ENCODE results near the gene NTNG1. TPM values are rescaled to one million over a fixed set of nuclear protein-coding genes. Genes with fewer than 3 reads are reported as not detected.
A peak's percentile ranks its signal among the peaks of the same experiment; 100 is the strongest.

The NTNG1 gene
- total RNA-seq, 3 donors from 2014 or later (not counting 1 experiment from before 2014, with no cell fraction given) = 0.58 TPM; not detected in 2

DNA sequence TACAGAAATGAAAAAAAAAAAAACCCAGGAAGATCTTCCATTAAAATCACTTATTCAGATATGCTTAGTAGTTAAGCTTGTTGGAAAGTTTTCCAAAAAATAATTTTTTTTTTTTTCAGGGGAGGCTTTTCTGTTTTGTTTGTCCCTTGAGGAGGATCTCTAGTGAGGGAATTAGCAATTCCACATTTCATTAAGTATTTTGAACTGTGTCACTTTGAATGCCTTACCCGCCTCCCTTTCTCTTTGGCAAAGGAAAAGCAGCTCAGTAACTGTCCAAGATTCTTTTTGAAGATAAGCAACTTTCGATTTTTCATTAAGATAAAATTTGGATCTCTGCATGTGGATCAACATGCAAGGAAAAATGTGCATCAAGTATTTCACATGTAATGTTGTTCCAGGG, 1.8 kb downstream of the NTNG1 start:
- H3K27me3 Mint-ChIP-seq (ENCODE audit: low read depth in 2 of 2) = peaks cover 41 to 51% of the 10 kb centered on the region in 2 donors

DNA sequence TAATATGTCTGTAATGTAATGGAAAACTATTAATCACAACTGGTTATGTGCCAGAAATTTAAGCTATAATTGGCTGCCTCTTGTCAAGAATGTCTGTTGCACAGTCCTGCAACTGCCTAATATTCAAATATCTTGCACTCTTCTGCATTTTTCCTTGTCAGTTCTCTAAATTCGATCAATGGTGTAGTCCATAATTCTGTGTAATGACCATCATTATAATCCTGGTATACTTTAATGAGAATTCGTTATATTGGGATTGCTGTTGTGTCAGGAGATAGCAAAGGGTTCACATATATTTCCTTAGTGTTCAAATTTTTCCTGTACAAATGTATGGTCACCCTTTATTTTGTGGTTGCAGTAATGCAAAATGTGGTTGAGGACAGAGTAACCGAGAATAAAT, 4.8 kb downstream of the NTNG1 start:
- H3K27me3 ChIP-seq (ENCODE audit: control insufficient read depth, insufficient read depth, low read length) = peaks cover 20% of the 10 kb centered on the region
- peaks cover 20 to 24% of the 10 kb centered on the region in 2 donors for H3K27me3 Mint-ChIP-seq (ENCODE audit: low read depth in 2 of 2)
- no peak for ATAC-seq

More for the DNA sequence above, 1.8 kb downstream of the NTNG1 start:
- no peak overlapping the region for H3K27ac Mint-ChIP-seq
- Histone ChIP-seq H3K4me1 (ENCODE audit: control insufficient read depth, insufficient read depth, low read length) (peaks cover 19% of the 10 kb centered on the region), H3K4me3 (ENCODE audit: low read length) (no peak overlapping the region), H3K27ac (ENCODE audit: low read length) (no peak overlapping the region), H3K9me3 (ENCODE audit: control insufficient read depth, insufficient read depth, low read length) (no peaks in the 10 kb centered on the region), H3K27me3 (ENCODE audit: control insufficient read depth, insufficient read depth, low read length) (peaks cover 30% of the 10 kb centered on the region), H3K36me3 (ENCODE audit: control insufficient read depth, insufficient read depth, low read length) (no peaks in the 10 kb centered on the region)
- peaks cover 8 to 25% of the 10 kb centered on the region in 2 donors for H3K4me1 Mint-ChIP-seq
- TF ChIP-seq, protein P1, sequence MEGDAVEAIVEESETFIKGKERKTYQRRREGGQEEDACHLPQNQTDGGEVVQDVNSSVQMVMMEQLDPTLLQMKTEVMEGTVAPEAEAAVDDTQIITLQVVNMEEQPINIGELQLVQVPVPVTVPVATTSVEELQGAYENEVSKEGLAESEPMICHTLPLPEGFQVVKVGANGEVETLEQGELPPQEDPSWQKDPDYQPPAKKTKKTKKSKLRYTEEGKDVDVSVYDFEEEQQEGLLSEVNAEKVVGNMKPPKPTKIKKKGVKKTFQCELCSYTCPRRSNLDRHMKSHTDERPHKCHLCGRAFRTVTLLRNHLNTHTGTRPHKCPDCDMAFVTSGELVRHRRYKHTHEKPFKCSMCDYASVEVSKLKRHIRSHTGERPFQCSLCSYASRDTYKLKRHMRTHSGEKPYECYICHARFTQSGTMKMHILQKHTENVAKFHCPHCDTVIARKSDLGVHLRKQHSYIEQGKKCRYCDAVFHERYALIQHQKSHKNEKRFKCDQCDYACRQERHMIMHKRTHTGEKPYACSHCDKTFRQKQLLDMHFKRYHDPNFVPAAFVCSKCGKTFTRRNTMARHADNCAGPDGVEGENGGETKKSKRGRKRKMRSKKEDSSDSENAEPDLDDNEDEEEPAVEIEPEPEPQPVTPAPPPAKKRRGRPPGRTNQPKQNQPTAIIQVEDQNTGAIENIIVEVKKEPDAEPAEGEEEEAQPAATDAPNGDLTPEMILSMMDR (IDR thresholded peaks at IDR 0.05) = no peak
- no peaks in the 10 kb centered on the region for H3K9me3 Mint-ChIP-seq
- WGBS (ENCODE audit: insufficient coverage) = 56% methylated on average over 2 of the region's 2 CpGs
- no peaks in the 10 kb centered on the region for H3K36me3 Mint-ChIP-seq
- ATAC-seq (no peak), DNase-seq (no peak)
- intact Hi-C loops (cut with micrococcal nuclease) = no loop called here
- peak overlapping the region; percentile 13 for H3K4me3 Mint-ChIP-seq

DNA sequence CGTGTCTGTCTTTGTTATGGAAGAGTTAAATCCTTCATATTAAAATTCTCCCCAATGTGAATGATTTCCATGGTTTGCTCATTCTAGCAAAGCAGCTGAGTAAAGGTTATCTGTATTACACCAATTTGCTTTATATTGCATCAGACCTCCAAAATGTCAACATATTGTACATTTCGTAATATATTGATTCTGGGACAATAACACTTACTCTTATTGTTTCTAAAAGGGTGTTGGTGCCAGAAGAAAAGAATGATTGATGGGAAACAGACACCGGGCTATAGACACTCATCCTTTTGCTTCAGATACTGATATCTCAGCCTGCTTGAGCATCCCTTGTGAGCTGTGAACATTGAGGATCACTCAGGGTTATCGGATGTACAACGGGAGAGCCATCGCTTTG, 7.0 kb downstream of the NTNG1 start:
- peaks cover 6 to 13% of the 10 kb centered on the region in 2 donors for H3K27me3 Mint-ChIP-seq (ENCODE audit: low read depth in 2 of 2)
- H3K9me3 Mint-ChIP-seq = no peaks in the 10 kb centered on the region
- intact Hi-C loops (cut with micrococcal nuclease) = no loop called here
- no peaks in the 10 kb centered on the region for H3K9me3 ChIP-seq (ENCODE audit: control insufficient read depth, insufficient read depth, low read length)
- WGBS (ENCODE audit: insufficient coverage) = 98% methylated on average over 5 of the region's 6 CpGs
- ATAC-seq (no peak), DNase-seq (no peak)
- H3K27ac ChIP-seq (ENCODE audit: low read length) = no peak overlapping the region
- H3K36me3 Mint-ChIP-seq = no peaks in the 10 kb centered on the region
- no peak overlapping the region for H3K4me3 Mint-ChIP-seq
- TF ChIP-seq, protein P1 (IDR thresholded peaks at IDR 0.05) = no peak
- no peak overlapping the region for H3K4me3 ChIP-seq (ENCODE audit: low read length)
- no peaks in the 10 kb centered on the region for H3K4me1 Mint-ChIP-seq
- H3K27ac Mint-ChIP-seq = no peak overlapping the region
- H3K4me1 ChIP-seq (ENCODE audit: control insufficient read depth, insufficient read depth, low read length) = no peaks in the 10 kb centered on the region
- H3K36me3 ChIP-seq (ENCODE audit: control insufficient read depth, insufficient read depth, low read length) = no peaks in the 10 kb centered on the region
- peaks cover 7% of the 10 kb centered on the region for H3K27me3 ChIP-seq (ENCODE audit: control insufficient read depth, insufficient read depth, low read length)

More for the DNA sequence above, 4.8 kb downstream of the NTNG1 start:
- intact Hi-C loops (cut with micrococcal nuclease) = no loop called here
- Mint-ChIP-seq H3K4me3 (no peak overlapping the region), H3K36me3 (no peaks in the 10 kb centered on the region), H3K4me1 (peaks cover 8 to 11% of the 10 kb centered on the region in 2 donors), H3K9me3 (no peaks in the 10 kb centered on the region), H3K27ac (no peak overlapping the region)
- peaks cover 9% of the 10 kb centered on the region for H3K4me1 ChIP-seq (ENCODE audit: control insufficient read depth, insufficient read depth, low read length)
- no peak for DNase-seq
- no peaks in the 10 kb centered on the region for H3K36me3 ChIP-seq (ENCODE audit: control insufficient read depth, insufficient read depth, low read length)
- TF ChIP-seq, protein P1 (IDR thresholded peaks at IDR 0.05) = no peak
- 61% methylated on average over 2 of the region's 3 CpGs for WGBS (ENCODE audit: insufficient coverage)
- H3K9me3 ChIP-seq (ENCODE audit: control insufficient read depth, insufficient read depth, low read length) = no peaks in the 10 kb centered on the region
- no peak overlapping the region for H3K27ac ChIP-seq (ENCODE audit: low read length)
- no peak overlapping the region for H3K4me3 ChIP-seq (ENCODE audit: low read length)

DNA sequence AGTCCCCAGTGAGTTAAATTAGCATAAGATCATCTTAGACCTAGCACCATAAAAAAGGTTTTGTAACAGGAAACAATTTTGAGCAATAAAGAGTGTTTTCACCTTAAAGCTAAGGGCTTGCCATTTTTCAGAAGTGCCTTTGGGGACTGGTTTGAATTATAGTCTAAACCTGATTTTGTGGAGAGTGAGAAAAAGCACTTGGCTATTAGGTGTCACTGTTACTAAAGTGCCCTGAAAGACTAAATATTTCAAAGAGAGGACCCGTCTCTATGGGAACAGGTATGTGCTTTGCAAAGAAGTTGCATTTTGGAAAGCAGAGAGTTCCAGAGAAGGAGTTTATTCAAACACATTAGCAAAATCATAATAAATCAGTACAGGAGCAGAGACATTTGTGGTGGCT, 9.1 kb downstream of the NTNG1 start:
- H3K27me3 ChIP-seq (ENCODE audit: control insufficient read depth, insufficient read depth, low read length) = peaks cover 3% of the 10 kb centered on the region
- no peak overlapping the region for H3K4me3 ChIP-seq (ENCODE audit: low read length)
- no peak for DNase-seq
- Mint-ChIP-seq H3K27ac (no peak overlapping the region), H3K27me3 (ENCODE audit: low read depth in 2 of 2) (peaks cover 0 to 15% of the 10 kb centered on the region in 2 donors), H3K9me3 (no peaks in the 10 kb centered on the region), H3K36me3 (no peaks in the 10 kb centered on the region), H3K4me3 (no peak overlapping the region), H3K4me1 (no peaks in the 10 kb centered on the region)
- intact Hi-C loops (cut with micrococcal nuclease) = no loop called here
- H3K36me3 ChIP-seq (ENCODE audit: control insufficient read depth, insufficient read depth, low read length) = no peaks in the 10 kb centered on the region
- ATAC-seq = no peak
- H3K9me3 ChIP-seq (ENCODE audit: control insufficient read depth, insufficient read depth, low read length) = no peaks in the 10 kb centered on the region
- TF ChIP-seq, protein P1 (IDR thresholded peaks at IDR 0.05) = no peak
- WGBS (ENCODE audit: insufficient coverage) = 86% methylated on average over 1 of the region's 1 CpG
- no peaks in the 10 kb centered on the region for H3K4me1 ChIP-seq (ENCODE audit: control insufficient read depth, insufficient read depth, low read length)
- H3K27ac ChIP-seq (ENCODE audit: low read length) = no peak overlapping the region
